ENCODE measurements around the gene FAP. TPM values are rescaled to one million over a fixed set of nuclear protein-coding genes. Genes with fewer than 3 reads are reported as not detected.

The FAP gene
- total and polyA plus RNA-seq, 2 of the 8 experiments (the other 6 are each of a cell fraction or from before 2014, with no cell fraction given), result not detected

DNA sequence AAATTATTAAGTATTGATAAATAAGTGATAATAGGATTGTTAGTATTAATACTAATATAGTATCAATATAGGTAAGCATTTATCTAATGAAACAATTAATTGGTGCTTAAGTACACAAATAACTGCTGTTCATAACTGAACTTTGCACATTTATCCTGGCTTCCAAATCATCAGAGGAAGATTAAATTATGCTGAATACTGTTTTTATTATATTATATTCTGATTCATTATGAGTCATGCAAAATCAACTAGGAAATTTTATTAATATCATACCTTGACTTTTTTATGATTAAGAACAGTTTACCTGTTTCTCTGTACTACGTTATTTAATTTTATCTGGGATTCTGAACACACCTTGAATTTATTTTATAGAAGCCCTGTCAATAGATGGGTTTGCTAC, 42.6 kb downstream of the FAP start (continued):
- TF ChIP-seq NANOG (IDR thresholded peaks at IDR 0.05; ENCODE audit: insufficient read depth, low read depth, low read length, poor library complexity, severe bottlenecking), result no peak
- no peak for TF ChIP-seq GTF2F1 (IDR thresholded peaks at IDR 0.05; ENCODE audit: borderline replicate concordance, low read depth, low read length)
- TF ChIP-seq, protein P1, sequence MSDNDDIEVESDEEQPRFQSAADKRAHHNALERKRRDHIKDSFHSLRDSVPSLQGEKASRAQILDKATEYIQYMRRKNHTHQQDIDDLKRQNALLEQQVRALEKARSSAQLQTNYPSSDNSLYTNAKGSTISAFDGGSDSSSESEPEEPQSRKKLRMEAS (IDR thresholded peaks at IDR 0.05), result no peak
- TF ChIP-seq POLR2AphosphoS5 (IDR thresholded peaks at IDR 0.05; ENCODE audit: low read depth, low read length), result no peak
- TF ChIP-seq NRF1 (IDR thresholded peaks at IDR 0.05; ENCODE audit: low read depth, low read length), result no peak

Measured in H1 (cell line).